Esophagus muscularis mucosa (tissue), 3 donors: Measurements from ENCODE around the gene TOGARAM1.

ENCODE experiments used
- CTCF ChIP-seq, 3 experiments: fragments of 200-600 bp in 2 of 3; fragments of 450-650 bp in 1 of 3; sonication (generic) in 2 of 3; IDR thresholded peaks; one replicate each; pipeline ENCODE4 v1.5.1; 2017 to 2019; ENCODE audit warnings: antibody characterized with exemption in 3 of 3, mild to moderate bottlenecking in 2 of 3, moderate library complexity in 1 of 3
- POLR2AphosphoS5 ChIP-seq, 2 donors: sonication (generic); formaldehyde crosslinking; IDR thresholded peaks; one replicate each; pipeline ENCODE4 v1.6.1; 2017; ENCODE audit warnings: antibody characterized with exemption in 2 of 2

GRCh38 chr14:45060551-45060950 is 98.6 kb downstream of the TOGARAM1 start:
- TF ChIP-seq CTCF (IDR thresholded peaks at IDR 0.05) (no peak), POLR2AphosphoS5 (IDR thresholded peaks at IDR 0.05) (no peak)
